ENCODE results near the gene CTNNA1. TPM values are rescaled to one million over a fixed set of nuclear protein-coding genes. Genes with fewer than 3 reads are reported as not detected.

Gene CTNNA1
- polyA plus RNA-seq, 1 of the 3 experiments (the other 2 are of a cell fraction), result 130 TPM

- ChIA-PET POLR2A (no interaction called here), CTCF (interaction anchor here (0.7 to 1.0 kb wide), 2 partner anchors 9 to 15 kb away, joined by 3 read pairs; no protein-coding TSS in a partner anchor)
Measured at GRCh38 chr5:138732466-138732865, 20.8 kb upstream of the CTNNA1 start.

DNA sequence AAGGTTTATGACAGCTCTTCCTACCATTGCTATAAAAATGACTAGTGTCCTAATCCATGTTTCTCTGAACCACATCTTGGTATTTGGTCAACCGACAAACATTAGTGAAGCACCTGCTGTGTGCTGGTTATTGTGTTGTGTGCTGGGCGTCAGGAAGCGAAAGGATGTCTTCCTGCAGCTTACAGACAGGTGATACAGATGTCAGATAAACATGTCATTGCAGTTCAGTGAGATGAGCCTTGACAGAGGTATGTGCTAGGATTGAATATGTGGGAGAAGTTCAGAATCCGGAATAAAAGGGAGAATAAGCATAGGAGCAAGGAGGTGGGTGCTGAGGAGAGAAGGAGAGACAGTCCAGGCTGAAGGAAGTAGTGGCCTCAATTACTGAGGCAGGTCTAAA lies 20.3 kb upstream of the CTNNA1 start:
- no peaks in the 10 kb centered on the region for H3K27me3 ChIP-seq (ENCODE audit: insufficient read depth)
- DNase-seq, result no peak
- no peaks in the 10 kb centered on the region for H3K9me2 ChIP-seq
- TF ChIP-seq FOXM1 (IDR thresholded peaks at IDR 0.05; ENCODE audit: low read depth) (no peak), GATA2 (CRISPR knock-in tag; IDR thresholded peaks at IDR 0.05) (no peak), GABPA (IDR thresholded peaks at IDR 0.05; ENCODE audit: low read depth) (no peak), TCF12 (IDR thresholded peaks at IDR 0.05) (no peak), CTCF (IDR thresholded peaks at IDR 0.05) (no peak), CHD2 (IDR thresholded peaks at IDR 0.05; ENCODE audit: low read length, partially characterized antibody) (no peak)
- TF ChIP-seq, protein P1, sequence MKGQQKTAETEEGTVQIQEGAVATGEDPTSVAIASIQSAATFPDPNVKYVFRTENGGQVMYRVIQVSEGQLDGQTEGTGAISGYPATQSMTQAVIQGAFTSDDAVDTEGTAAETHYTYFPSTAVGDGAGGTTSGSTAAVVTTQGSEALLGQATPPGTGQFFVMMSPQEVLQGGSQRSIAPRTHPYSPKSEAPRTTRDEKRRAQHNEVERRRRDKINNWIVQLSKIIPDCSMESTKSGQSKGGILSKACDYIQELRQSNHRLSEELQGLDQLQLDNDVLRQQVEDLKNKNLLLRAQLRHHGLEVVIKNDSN (IDR thresholded peaks at IDR 0.05; ENCODE audit: borderline replicate concordance, low read depth), result no peak
- no peak overlapping the region for H3K4me3 ChIP-seq (ENCODE audit: low read depth in 2 of 2, low read length in 1 of 2)
- no peak overlapping the region for H3K9ac ChIP-seq
- no peaks in the 10 kb centered on the region for H3K9me3 ChIP-seq
- H3K36me3 ChIP-seq (replicated peaks in 1 of 2; ENCODE audit: control insufficient read depth in 1 of 2, insufficient read depth in 2 of 2, low read length in 1 of 2), result no peaks in the 10 kb centered on the region
- H4K20me1 ChIP-seq (ENCODE audit: insufficient read depth), result no peaks in the 10 kb centered on the region
- H3K79me2 ChIP-seq (ENCODE audit: insufficient read depth), result no peaks in the 10 kb centered on the region
- H3K27ac ChIP-seq (ENCODE audit: low read depth in 2 of 2, low read length in 1 of 2), result no peak overlapping the region
- H3K4me2 ChIP-seq, result no peak overlapping the region
- H2AFZ ChIP-seq (ENCODE audit: low read depth), result no peak overlapping the region
- H3K4me1 ChIP-seq (ENCODE audit: control insufficient read depth in 1 of 2, insufficient read depth in 2 of 2, low read depth in 1 of 2, low read length in 1 of 2), result no peaks in the 10 kb centered on the region
- H3F3A ChIP-seq (replicated peaks; ENCODE audit: insufficient read depth), result no peaks in the 10 kb centered on the region
- ChIA-PET POLR2A (no interaction called here), CTCF (interaction anchor here (1.0 kb wide), 1 partner anchor 9 kb away, joined by 3 read pairs; no protein-coding TSS in a partner anchor)
- 86% methylated on average over 4 of the region's 4 CpGs for WGBS (ENCODE audit: low lambda C conversion rate)

More at GRCh38 chr5:138732466-138732865, 20.8 kb upstream of the CTNNA1 start:
- Histone ChIP-seq H3K9ac (no peak overlapping the region), H3K27ac (ENCODE audit: low read depth in 2 of 2, low read length in 1 of 2) (no peak overlapping the region), H3K79me2 (ENCODE audit: insufficient read depth) (no peaks in the 10 kb centered on the region), H3K4me1 (ENCODE audit: control insufficient read depth in 1 of 2, insufficient read depth in 2 of 2, low read depth in 1 of 2, low read length in 1 of 2) (no peaks in the 10 kb centered on the region), H3K9me2 (no peaks in the 10 kb centered on the region), H4K20me1 (ENCODE audit: insufficient read depth) (no peaks in the 10 kb centered on the region), H3K4me3 (ENCODE audit: low read depth in 2 of 2, low read length in 1 of 2) (no peak overlapping the region), H2AFZ (ENCODE audit: low read depth) (no peak overlapping the region), H3K9me3 (no peaks in the 10 kb centered on the region), H3K4me2 (no peak overlapping the region), H3F3A (replicated peaks; ENCODE audit: insufficient read depth) (no peaks in the 10 kb centered on the region), H3K36me3 (replicated peaks in 1 of 2; ENCODE audit: control insufficient read depth in 1 of 2, insufficient read depth in 2 of 2, low read length in 1 of 2) (no peaks in the 10 kb centered on the region), H3K27me3 (ENCODE audit: insufficient read depth) (no peaks in the 10 kb centered on the region)
- WGBS (ENCODE audit: low lambda C conversion rate), result 55% methylated on average over 2 of the region's 2 CpGs
- TF ChIP-seq FOSL2 (IDR thresholded peaks at IDR 0.05; ENCODE audit: borderline replicate concordance, low read depth) (no peak), EZH2phosphoT487 (IDR thresholded peaks at IDR 0.05; ENCODE audit: borderline replicate concordance, low read depth) (no peak), RCOR1 (IDR thresholded peaks at IDR 0.05; ENCODE audit: low read length) (no peak), YY1 (IDR thresholded peaks at IDR 0.05; ENCODE audit: low read depth) (no peak), RFX5 (IDR thresholded peaks at IDR 0.05; ENCODE audit: low read length) (no peak), POLR2AphosphoS5 (IDR thresholded peaks at IDR 0.05; ENCODE audit: low read depth, low read length) (no peak), NRF1 (IDR thresholded peaks at IDR 0.05; ENCODE audit: low read depth, low read length) (no peak)
- TF ChIP-seq, protein P1 (IDR thresholded peaks at IDR 0.05; ENCODE audit: borderline replicate concordance, low read depth), result no peak
- no peak for DNase-seq

Measured in SK-N-SH (cell line).